Suprapubic skin (tissue), 3 donors: Measurements from ENCODE around the gene EIF1AD.

ENCODE experiments used
- POLR2AphosphoS5 ChIP-seq, 3 donors: sonication (generic); formaldehyde crosslinking; IDR thresholded peaks; one replicate each; pipeline ENCODE4 v1.6.1; 2017; ENCODE audit warnings: antibody characterized with exemption in 3 of 3
- TF ChIP-seq, protein P1 (sequence below), 2 donors: fragments of 200-600 bp in 1 of 2; fragments of 450-650 bp in 1 of 2; sonication (generic) in 1 of 2; IDR thresholded peaks; one replicate each; pipeline ENCODE4 v1.5.1; 2016 to 2019; ENCODE audit warnings: antibody characterized with exemption in 2 of 2, mild to moderate bottlenecking in 1 of 2, moderate library complexity in 1 of 2

DNA sequence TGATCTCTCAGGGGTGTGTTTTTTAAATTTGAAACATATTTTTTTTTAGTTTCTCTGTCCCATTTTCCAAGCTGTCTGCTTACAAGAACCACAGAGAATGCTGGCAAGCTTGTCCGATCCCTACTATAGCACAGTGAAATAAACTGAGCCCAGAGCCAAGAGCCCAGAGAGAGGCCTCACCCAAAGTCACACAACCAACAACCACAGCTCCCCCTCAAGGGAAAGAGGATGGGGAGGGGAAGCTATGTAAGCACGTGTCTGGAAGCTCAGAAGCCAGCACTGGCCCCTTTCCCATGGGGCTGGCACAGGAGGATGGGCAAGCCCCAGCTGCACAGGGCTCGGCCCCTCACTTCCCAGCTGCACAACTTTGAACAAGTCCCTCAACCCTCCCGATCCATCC lies 43.7 kb downstream of the EIF1AD start:
- TF ChIP-seq POLR2AphosphoS5 (IDR thresholded peaks at IDR 0.05) = no peak
- TF ChIP-seq, protein P1, sequence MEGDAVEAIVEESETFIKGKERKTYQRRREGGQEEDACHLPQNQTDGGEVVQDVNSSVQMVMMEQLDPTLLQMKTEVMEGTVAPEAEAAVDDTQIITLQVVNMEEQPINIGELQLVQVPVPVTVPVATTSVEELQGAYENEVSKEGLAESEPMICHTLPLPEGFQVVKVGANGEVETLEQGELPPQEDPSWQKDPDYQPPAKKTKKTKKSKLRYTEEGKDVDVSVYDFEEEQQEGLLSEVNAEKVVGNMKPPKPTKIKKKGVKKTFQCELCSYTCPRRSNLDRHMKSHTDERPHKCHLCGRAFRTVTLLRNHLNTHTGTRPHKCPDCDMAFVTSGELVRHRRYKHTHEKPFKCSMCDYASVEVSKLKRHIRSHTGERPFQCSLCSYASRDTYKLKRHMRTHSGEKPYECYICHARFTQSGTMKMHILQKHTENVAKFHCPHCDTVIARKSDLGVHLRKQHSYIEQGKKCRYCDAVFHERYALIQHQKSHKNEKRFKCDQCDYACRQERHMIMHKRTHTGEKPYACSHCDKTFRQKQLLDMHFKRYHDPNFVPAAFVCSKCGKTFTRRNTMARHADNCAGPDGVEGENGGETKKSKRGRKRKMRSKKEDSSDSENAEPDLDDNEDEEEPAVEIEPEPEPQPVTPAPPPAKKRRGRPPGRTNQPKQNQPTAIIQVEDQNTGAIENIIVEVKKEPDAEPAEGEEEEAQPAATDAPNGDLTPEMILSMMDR (IDR thresholded peaks at IDR 0.05) = no peak
